CD14-positive monocyte (primary cell): ENCODE results near the gene ZGPAT. TPM values are rescaled to one million over a fixed set of nuclear protein-coding genes. Genes with fewer than 3 reads are reported as not detected.

Experiments used
- DNase-seq, 3 donors: peaks; one replicate each; pipeline ENCODE4 v3.0.0-alpha.2; 2011 to 2022
- H2AFZ ChIP-seq: 2 replicates; pipeline ENCODE4 v1.6.0; 2012; ENCODE audit warnings: mild to moderate bottlenecking, low read depth, low read length, inconsistent platforms; ENCODE audit not compliant: insufficient read depth, poor library complexity, severe bottlenecking
- H3K27ac ChIP-seq, 2 donors: 1 replicate in 1 of 2; 2 replicates in 1 of 2; pipeline ENCODE4 v1.5.1; 2012 to 2013; ENCODE audit warnings: low read length in 2 of 2, control low read depth in 1 of 2, inconsistent platforms in 1 of 2, low read depth in 1 of 2, mild to moderate bottlenecking in 1 of 2
- H3K27me3 ChIP-seq, 2 donors: one replicate each; pipeline versions ENCODE4 v1.6.0 to v1.6.1; 2011 to 2013; ENCODE audit warnings: low read length in 2 of 2; ENCODE audit not compliant: control insufficient read depth in 2 of 2, insufficient read depth in 2 of 2
- H3K36me3 ChIP-seq, 2 donors: replicated peaks in 1 of 2; 1 replicate in 1 of 2; 2 replicates in 1 of 2; pipeline versions ENCODE4 v1.5.1 to v1.6.1; 2012 to 2013; ENCODE audit warnings: low read length in 2 of 2, control low read depth in 1 of 2, inconsistent platforms in 1 of 2, mild to moderate bottlenecking in 1 of 2; ENCODE audit not compliant: insufficient read depth in 2 of 2, control insufficient read depth in 1 of 2
- H3K4me1 ChIP-seq, 2 donors: 1 replicate in 1 of 2; 2 replicates in 1 of 2; pipeline versions ENCODE4 v1.5.1 to v1.6.1; 2012 to 2013; ENCODE audit warnings: low read length in 2 of 2, control low read depth in 1 of 2, inconsistent platforms in 1 of 2, mild to moderate bottlenecking in 1 of 2, moderate library complexity in 1 of 2; ENCODE audit not compliant: insufficient read depth in 2 of 2, control insufficient read depth in 1 of 2
- H3K4me2 ChIP-seq: replicated peaks from 2 replicates; pipeline ENCODE3; 2012; ENCODE audit warnings: low read length, moderate library complexity, mild to moderate bottlenecking; ENCODE audit not compliant: poor library complexity, severe bottlenecking; ENCODE audit errors: extremely low read depth
- H3K4me3 ChIP-seq, 3 experiments: fragments of 200-600 bp in 1 of 3; sonication (generic) in 1 of 3; replicated peaks in 1 of 3; 1 replicate in 2 of 3; 2 replicates in 1 of 3; pipeline ENCODE4 v1.5.1; 2011 to 2013; ENCODE audit warnings: low read length in 3 of 3, mild to moderate bottlenecking in 3 of 3, control low read depth in 2 of 3, low read depth in 2 of 3, inconsistent platforms in 1 of 3, moderate library complexity in 1 of 3
- H3K79me2 ChIP-seq: 2 replicates; pipeline ENCODE4 v1.6.0; 2012; ENCODE audit warnings: mild to moderate bottlenecking, control low read depth, inconsistent platforms, low read length, moderate library complexity; ENCODE audit not compliant: insufficient read depth
- H3K9ac ChIP-seq: 2 replicates; pipeline ENCODE4 v1.6.0; 2017; ENCODE audit warnings: low read length, mild to moderate bottlenecking; ENCODE audit not compliant: insufficient read depth, poor library complexity, severe bottlenecking
- H3K9me3 ChIP-seq, 2 donors: replicated peaks in 1 of 2; 1 replicate in 1 of 2; 2 replicates in 1 of 2; pipeline versions ENCODE4 v1.5.1 to v1.6.1; 2012 to 2013; ENCODE audit warnings: low read length in 2 of 2, control low read depth in 1 of 2; ENCODE audit not compliant: control insufficient read depth in 1 of 2, insufficient read depth in 1 of 2
- H4K20me1 ChIP-seq: 2 replicates; pipeline ENCODE4 v1.6.0; 2012; ENCODE audit warnings: mild to moderate bottlenecking, low read length, control low read depth, moderate library complexity; ENCODE audit not compliant: insufficient read depth
- H3K27ac Mint-ChIP-seq, 7 donors: one replicate each; pipeline ENCODE4 v1.8.0; 2020; ENCODE audit warnings: mild to moderate bottlenecking in 7 of 7, mixed read lengths in 7 of 7, moderate library complexity in 6 of 7, inconsistent platforms in 2 of 7
- H3K27me3 Mint-ChIP-seq, 3 donors: one replicate each; pipeline ENCODE4 v1.8.0; 2021 to 2022; ENCODE audit warnings: low read depth in 3 of 3, mild to moderate bottlenecking in 3 of 3, mixed read lengths in 3 of 3, moderate library complexity in 3 of 3, inconsistent platforms in 1 of 3
- H3K36me3 Mint-ChIP-seq, 2 donors: one replicate each; pipeline ENCODE4 v1.8.0; 2020; ENCODE audit warnings: mixed read lengths in 2 of 2, inconsistent platforms in 1 of 2, mild to moderate bottlenecking in 1 of 2
- H3K4me1 Mint-ChIP-seq: one replicate; pipeline ENCODE4 v1.8.0; 2020; ENCODE audit warnings: mild to moderate bottlenecking, mixed read lengths
- H3K4me3 Mint-ChIP-seq, 2 donors: one replicate each; pipeline ENCODE4 v1.8.0; 2020; ENCODE audit warnings: mild to moderate bottlenecking in 2 of 2, mixed read lengths in 2 of 2, moderate library complexity in 1 of 2
- H3K9me3 Mint-ChIP-seq, 7 donors: one replicate each; pipeline ENCODE4 v1.8.0; 2020 to 2022; ENCODE audit warnings: mixed read lengths in 7 of 7, mild to moderate bottlenecking in 6 of 7, moderate library complexity in 6 of 7, inconsistent platforms in 2 of 7
- CTCF ChIP-seq: fragments of 200-600 bp; IDR thresholded peaks from one replicate; pipeline ENCODE4 v1.8.0; 2022; ENCODE audit warnings: antibody characterized with exemption, mild to moderate bottlenecking
- WGBS: methylation state at CpG from one replicate; pipeline ENCODE4 v1.1.5; 2013; ENCODE audit warnings: missing lambda C conversion rate; ENCODE audit not compliant: insufficient coverage; 5-methylcytosine and 5-hydroxymethylcytosine counted together
- intact Hi-C, 2 donors: fragments of 100-400 bp; cut with micrococcal nuclease; formaldehyde crosslinking; loops; one replicate each; pipeline versions ENCODE4 v1.15.0 to v1.15.1; 2023
- polyA plus RNA-seq, 3 donors: library from polyadenylated mRNA; depleted of rRNA in 1 of 3; unstranded in 2 of 3; stranded (reverse) in 1 of 3; fragments of 300-500 nt in 2 of 3; fragments of >200 nt in 1 of 3; fragmentation: Illumina TruSeq in 2 of 3; gene quantifications; 1 replicate in 2 of 3; 2 replicates in 1 of 3; pipeline ENCODE4 v1.2.3, GENCODE V29; 2012 to 2021

The ZGPAT gene
- polyA plus RNA-seq, 3 donors: 24.2 to 58.6 (median 28.3) TPM

- intact Hi-C loops: no loop called here
- peaks cover 0 to 4% (median 0%) of the 10 kb centered on the region in 7 donors for H3K9me3 Mint-ChIP-seq
Measured at GRCh38 chr20:63765082-63765873, 57.4 kb downstream of the ZGPAT start.

GRCh38 chr20:63765902-63766301, 58.1 kb downstream of the ZGPAT start:
- TF ChIP-seq CTCF: no peak
- Histone ChIP-seq H3K79me2 (no peaks in the 10 kb centered on the region), H3K36me3 (no peaks in the 10 kb centered on the region), H3K27ac (no peak overlapping the region), H3K9ac (no peak overlapping the region), H3K4me3 (no peak overlapping the region), H2AFZ (no peak overlapping the region), H3K27me3 (no peaks in the 10 kb centered on the region), H4K20me1 (no peaks in the 10 kb centered on the region), H3K9me3 (no peaks in the 10 kb centered on the region), H3K4me1 (no peaks in the 10 kb centered on the region), H3K4me2 (no peak overlapping the region)
- whole genome bisulfite sequencing: no CpG with 5 or more reads among the region's 7 CpGs
- Mint-ChIP-seq H3K27me3 (peaks cover 0 to 12% (median 6%) of the 10 kb centered on the region in 3 donors), H3K36me3 (no peaks in the 10 kb centered on the region), H3K4me1 (no peaks in the 10 kb centered on the region), H3K27ac (no peak overlapping the region), H3K9me3 (peaks cover 0 to 4% (median 0%) of the 10 kb centered on the region in 7 donors), H3K4me3 (no peak overlapping the region)
- intact Hi-C loops: no loop called here
- DNase-seq: no peak

More at GRCh38 chr20:63765082-63765873, 57.4 kb downstream of the ZGPAT start:
- no peaks in the 10 kb centered on the region for H3K79me2 ChIP-seq
- no peaks in the 10 kb centered on the region for H3K36me3 Mint-ChIP-seq
- no peak overlapping the region for H3K4me3 Mint-ChIP-seq
- no peaks in the 10 kb centered on the region for H3K4me1 Mint-ChIP-seq
- no peaks in the 10 kb centered on the region for H4K20me1 ChIP-seq
- 89% methylated on average over 9 of the region's 16 CpGs for WGBS
- no peak for TF ChIP-seq CTCF
- no peak overlapping the region for H3K4me2 ChIP-seq
- no peak for DNase-seq
- no peak overlapping the region for H2AFZ ChIP-seq
- no peak overlapping the region for H3K9ac ChIP-seq
- H3K27ac Mint-ChIP-seq: no peak overlapping the region
- peaks cover 0 to 15% (median 6%) of the 10 kb centered on the region in 3 donors for H3K27me3 Mint-ChIP-seq
- no peaks in the 10 kb centered on the region for H3K4me1 ChIP-seq
- H3K36me3 ChIP-seq: no peaks in the 10 kb centered on the region
- no peak overlapping the region for H3K27ac ChIP-seq
- H3K4me3 ChIP-seq: no peak overlapping the region
- no peaks in the 10 kb centered on the region for H3K9me3 ChIP-seq
- no peaks in the 10 kb centered on the region for H3K27me3 ChIP-seq
